ENCODE results near the gene PVALEF.
"Not testable (repeated sequence)": the region's sequence is repeated elsewhere in the genome, so short reads cannot be mapped to it uniquely, and the experiment has no call there.

PVALEF gene

DNA sequence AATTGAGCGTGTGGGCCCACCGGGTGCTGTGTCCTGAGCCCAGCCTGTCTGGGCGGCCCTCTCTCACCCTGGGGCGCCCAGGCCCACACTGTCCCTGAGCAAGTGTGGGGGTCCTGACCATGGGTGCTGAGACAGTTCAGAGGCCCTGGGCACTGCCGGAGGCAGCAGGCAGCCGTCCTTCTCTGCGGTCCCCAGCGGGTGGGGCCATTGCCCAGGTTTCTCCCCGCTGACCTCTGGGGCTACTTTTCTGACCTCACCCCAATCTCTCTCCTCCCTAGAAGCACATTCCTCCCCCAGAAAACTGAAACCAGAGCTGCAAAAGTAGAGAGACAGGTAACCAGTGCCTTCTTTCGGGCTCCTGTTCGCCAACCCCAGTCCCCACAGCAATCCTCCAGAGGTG lies 36.0 kb upstream of the PVALEF start:
- DNase-seq, result no peak

DNA sequence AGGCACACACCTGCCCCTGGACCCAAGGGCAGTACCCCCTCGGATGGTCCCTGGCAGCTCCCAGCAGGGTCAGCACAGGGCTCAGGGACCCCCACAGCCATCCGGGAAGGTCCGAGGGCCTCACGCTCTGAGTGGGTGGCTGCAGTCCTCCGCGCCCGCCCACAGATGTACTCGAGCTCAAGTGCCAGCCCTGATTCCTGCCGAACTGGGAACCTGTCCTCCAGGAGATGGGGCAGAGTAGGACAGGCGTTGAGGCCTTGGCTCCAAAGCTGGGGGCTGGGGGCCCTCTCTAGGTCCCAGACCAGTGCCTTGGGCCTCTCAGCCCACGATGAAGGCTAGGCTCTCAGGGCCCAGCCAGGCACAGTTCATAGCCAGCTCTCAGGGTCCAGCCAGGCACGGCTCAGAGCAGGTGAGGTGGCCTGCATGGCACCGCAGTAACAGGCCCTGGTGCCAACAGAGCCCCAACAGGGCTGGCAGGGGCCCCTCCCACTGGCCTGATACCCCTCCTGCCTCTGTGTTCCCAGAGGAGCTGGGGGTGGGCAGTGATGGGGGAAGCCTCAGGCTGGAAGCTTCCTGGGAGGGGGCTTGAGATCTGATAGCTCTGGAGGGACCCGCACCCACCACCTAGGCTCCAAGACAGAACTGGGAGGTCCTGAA lies 35.5 kb upstream of the PVALEF start:
- DNase-seq, result no peak

DNA sequence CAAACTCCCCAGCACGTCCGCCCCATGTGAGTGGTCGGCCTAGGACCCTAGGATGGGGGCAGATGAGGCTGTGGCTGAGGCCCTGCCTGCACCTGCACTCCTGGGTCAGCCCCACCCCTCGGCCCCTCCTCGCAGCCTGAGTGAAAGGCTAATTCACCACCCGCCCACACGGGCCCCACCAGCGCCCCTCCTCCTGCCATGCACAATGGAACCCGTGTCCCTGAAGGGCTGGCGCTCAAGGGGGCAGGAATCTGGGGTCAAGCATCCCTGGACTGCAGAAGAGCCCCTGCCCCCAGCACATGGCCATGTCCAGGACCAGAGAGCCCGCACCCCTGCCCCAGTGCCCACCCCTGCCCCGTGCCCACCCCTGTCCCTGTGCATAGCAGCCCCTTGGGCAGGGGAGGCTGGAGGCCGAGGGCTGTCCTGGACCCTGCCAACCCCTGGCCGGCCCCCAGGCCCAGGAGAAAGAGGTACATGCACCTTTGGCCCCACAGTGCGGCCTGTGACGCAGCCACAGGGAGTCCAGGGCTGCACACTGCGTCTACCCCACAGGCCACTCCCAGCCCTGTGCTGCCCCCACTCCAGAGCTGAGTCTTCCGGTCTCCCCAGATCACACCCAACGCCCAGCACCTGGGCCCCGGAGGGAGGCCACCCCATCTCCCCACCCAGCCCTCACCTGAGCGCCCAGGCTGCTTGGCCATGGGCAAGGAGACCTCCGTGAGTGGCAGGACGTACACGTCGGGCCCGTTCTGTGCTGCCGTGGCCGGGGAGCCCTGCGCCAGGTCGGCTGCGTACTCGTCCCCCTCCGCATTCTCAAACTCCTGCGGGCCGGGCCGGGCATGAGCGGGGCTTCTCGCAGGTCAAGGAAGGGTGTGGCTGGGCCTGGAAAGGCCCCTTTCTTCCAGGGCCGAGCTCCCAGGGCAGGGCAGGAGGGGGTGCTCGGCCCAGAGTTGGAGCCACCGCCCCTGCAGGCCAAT lies 34.6 kb upstream of the PVALEF start:
- DNase-seq, result no peak

DNA sequence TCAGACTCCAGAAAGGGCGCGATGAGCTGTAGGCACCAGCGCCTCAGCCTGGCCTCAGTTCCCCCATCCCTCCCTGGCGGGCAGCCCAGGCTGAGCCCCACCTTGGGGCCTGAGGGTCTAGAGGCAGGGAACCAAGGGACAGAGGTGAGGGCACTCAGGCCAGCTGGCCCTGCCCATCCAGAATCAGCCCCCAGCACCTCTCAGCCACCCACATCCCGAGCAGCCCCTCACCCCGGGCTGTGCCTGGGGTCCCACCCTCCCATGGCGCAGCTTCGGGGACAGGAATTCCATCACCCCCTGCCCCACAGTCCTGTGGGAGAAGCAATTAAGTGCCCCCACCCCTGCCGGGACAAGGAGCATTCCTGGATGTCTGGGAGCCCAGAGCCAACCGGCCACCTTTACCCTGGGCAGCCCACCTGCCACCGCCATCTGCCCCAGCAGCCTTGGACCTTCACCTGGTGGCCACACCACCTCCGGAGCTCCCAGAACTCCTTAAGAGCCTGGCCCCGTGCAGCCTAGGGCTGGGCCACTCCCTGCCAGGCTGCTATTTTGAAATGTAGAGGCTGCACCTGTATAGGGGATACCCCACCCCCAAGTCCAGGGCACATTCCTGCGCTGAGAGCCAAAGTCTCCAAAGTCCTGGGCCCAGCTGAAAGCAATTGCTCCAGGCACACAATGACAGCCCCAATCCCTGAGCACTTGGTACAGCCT lies 33.7 kb upstream of the PVALEF start:
- no peak for DNase-seq

DNA sequence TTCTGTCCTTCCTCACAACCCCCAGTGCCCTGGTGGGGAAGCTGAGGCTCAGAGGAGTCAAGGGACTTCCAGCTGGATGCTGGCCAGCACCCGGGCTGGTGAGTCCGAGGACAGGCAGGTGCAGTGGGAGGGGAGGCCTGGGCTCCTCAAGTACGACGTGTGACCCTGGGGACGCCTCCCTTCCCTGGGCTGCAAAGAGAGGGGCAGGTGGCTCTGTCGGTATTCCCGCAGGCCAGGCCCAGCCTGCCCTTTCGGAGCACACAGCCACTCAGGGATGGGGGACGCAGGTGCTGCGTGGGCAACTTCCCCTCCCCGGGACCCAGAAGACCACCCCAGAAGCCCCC lies 33.1 kb upstream of the PVALEF start:
- no peak for DNase-seq

DNA sequence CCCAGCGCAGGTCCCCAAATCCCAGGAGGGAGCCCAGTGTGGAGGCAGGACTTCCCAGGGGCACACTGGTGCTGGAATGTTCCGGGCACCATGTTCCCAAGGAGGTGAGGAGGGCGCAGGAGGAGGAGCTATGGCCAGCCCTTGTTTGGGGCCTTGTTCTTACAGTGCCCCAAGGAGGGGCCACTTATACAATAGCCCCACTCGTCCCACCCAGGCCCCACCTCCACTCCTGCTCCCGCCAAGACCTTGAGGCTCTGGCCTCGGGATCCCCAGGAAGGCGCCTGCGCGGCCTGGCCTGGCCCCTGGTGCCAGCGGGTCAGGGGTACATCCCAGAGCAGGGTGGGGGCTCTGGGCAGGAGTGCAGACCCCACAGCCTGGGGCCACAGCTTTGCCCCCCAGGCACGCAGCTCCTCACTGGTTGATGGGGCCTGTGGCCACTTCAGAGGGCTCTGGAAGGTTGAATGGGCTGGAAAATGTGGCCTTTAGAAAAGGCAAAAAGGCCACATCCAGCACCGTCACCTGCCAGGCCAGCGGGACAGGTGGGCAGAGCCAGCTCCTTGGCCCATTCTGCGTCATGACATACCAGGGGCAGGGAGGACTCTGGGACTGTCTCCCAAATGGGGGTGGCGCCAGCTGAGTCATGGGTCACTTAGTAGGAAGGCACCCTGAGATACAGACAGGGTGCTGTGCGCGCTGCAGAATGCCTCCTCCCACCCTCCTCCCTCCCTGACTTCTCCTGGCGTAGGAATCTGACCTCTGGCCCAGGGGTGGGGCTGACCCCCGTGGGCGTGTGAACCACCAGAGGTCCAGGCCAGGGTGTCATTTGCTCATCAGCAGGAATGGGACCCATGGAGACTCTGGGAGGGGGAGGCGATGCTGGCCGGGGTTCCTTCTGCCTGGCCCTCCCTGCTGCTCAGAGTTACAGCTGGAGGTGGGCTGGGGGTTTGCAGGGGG lies 32.3 kb upstream of the PVALEF start:
- no peak for DNase-seq

DNA sequence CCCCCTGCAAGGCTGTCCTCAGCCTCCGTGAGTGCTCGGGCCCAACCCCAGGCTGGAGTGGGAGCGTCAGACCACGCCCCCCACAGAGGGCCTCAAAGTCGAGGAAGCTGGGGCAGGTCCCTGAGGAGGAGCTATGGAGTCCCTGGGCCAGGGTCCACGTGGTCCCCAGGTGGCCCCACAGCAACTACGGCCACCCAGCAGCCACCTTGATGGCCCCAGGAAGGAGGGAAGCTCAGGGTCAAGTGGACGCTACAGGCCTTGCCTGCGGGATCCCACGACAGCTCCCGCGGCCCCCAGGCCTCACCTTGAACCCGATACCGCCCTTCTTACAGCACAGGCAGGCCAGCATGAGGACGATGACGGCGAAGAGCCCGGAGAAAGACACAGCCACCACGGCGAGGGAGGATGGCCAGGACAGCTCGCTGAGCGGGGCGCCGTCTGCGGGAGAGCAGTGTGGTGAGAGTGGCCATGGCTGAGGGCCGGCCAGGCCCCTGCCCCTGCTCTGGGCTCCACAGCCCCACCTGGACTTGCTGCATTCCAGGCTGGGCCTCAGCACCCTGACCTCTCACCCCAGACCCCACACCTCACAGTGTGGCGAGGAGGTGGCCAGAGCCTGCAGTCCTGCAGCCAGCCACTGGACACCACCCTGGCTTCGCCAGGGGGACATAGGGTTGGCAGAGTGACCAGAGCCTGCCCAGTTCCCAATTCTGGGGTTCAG lies 31.1 kb upstream of the PVALEF start:
- DNase-seq, result no peak

DNA sequence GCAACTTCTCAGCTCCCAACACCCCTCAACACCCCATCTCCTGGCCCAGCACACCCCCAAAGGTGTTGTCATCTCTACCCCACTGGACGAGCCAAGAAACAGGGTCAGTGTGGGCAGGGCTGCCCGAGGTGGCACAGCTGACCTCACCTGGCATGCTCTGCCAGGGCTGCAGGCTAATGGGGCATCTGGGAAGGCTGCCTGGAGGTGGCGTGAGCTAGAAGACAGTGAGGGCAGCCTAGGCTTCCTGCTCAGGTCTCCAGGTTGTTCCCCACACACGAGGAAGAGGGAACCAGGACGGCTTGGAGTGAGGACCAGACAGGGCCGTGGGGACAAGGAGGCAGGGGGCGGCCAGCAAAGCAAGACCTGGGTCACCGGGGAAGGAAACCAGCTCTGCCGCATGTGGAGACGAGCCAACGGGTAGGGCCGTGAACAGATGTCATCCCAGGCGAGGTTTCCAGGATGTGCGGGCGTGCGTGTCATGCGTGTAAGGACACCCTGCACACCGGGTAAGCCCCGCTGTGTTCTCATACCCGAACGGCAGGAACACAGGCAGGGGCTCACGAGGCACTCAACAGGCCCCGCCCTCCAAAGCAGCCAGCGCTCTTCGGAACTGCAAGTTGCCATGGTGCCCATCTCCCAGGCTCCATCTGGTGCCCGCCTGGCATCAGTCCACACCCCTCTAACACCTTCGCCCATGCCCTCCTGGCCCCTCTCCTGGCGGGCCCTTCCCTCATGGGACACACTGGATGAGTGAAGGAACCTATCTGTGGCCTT lies 29.6 kb upstream of the PVALEF start:
- no peak for DNase-seq

DNA sequence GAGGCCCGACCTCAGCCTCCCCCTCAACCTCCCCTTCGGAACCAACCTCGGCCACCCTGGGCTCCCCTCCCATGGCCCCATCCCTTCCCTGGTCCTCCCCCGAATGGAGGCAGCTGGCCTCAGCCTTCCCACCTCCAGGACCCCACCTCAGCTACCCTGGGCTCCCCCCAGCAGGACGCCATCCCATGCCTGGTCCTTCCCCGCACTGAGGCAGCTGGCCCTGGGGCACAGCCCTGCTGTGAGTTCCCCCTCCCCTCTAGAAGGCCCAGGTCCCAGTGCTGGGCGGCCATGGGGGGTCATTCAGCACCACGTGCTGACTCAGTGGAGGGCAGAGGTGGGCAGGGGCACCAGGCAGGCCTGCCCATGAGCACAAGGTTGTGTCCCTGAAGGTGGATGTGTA lies 28.9 kb upstream of the PVALEF start:
- no peak for DNase-seq

DNA sequence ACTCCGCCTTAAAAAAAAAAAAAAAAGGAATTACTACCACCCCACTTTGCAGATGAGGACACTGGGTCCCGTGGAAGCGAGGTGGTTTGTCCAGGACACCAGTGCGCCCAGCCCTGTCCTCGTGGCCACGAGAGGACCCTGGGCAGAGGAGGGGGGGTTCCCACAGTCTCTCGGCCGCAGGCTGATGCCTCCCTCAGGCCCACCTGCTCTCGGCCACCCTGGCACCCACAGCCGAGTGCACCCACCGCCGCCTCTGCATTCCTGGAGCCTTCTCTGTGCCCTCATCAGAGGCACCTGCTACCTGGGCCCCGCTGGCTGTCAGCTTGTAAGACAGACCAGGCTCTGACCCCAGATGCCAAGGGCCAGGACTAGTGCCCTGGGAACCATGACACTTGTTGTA lies 28.1 kb upstream of the PVALEF start:
- no peak for DNase-seq

DNA sequence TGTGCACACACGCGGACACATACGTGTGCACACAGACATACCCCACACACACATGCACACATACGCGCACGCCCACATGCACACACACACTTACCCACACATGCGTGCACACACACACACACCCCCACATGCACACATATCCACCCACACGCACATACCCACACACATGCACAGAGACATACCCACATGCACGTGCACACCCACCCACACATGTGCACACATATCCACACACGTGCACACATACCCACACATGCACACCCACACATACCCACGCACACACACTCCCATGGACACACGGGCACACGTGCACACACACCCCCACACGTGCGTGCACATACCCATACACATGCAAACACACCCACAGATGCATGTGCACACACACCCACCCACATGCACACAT lies 27.2 kb upstream of the PVALEF start:
- DNase-seq, result no peak

DNA sequence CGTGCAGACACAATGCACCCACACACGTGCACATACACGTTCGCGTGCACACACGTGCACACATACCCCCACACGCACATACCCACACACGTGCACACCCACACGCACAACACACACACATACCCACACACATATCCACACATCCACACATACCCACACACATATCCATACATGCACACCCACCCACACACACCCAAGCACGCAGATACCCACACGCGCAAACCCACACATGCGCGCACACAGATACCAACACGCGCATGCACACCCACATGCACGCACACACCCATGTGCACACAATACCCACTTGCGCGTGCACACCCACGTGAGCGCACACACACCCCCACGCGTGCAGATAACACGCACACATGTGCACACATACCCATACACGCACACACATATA lies 26.8 kb upstream of the PVALEF start:
- DNase-seq, result no peak

DNA sequence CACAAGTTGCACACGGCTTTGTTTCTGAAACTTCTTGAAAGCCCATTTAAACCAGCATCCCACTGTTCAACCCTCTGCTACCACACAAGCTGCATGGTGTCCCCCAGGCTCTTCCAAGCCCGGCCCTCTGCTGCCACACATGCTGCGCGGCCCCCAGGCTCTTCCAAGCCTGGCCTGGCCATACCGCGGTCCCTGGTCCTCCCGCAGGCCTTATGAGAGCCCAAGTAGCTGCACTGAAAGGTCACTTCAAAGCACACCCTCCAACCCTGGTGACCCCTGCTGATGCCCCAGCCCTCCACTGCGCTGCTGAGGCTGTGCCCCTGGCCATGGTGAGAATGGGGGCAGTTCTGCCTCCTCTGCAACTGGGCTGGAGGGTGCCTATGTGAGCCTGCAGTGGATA lies 25.9 kb upstream of the PVALEF start:
- DNase-seq, result no peak

DNA sequence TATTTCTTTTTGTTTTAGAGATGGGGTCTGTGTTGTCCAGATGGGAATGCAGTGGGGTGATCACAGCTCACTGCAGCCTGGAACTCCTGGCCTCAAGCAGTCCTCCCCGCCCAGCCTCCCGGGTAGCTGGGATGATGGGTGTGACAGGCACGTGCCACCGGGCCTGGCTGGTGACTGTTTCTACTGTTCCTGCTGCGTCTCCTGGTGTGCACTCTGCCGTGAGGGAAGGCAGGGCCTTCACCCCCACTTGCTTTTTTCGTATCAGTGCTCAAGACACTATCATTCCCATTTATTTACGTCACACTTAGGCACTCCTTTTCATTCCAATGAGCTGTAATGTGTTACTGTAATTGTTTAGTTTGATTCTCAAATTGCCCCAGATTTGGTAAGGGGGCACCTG lies 25.3 kb upstream of the PVALEF start:
- DNase-seq, result no peak

DNA sequence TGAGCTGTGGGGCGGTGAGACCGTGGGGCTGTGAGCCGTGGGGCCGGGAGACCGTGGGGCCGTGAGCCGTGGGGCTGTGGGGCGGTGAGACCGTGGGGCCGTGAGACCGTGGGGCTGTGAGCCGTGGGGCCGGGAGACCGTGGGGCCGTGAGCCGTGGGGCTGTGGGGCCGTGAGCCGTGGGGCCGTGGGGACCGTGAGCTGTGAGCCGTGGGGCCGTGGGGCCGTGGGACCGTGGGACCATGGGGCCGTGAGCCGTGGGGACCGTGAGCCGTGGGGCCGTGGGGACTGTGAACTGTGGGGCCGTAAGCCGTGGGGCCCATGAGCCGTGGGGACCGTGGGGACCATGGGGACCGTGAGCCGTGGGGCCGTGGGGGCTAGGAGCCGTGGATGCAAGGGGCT lies 24.6 kb upstream of the PVALEF start:
- DNase-seq, result no peak

DNA sequence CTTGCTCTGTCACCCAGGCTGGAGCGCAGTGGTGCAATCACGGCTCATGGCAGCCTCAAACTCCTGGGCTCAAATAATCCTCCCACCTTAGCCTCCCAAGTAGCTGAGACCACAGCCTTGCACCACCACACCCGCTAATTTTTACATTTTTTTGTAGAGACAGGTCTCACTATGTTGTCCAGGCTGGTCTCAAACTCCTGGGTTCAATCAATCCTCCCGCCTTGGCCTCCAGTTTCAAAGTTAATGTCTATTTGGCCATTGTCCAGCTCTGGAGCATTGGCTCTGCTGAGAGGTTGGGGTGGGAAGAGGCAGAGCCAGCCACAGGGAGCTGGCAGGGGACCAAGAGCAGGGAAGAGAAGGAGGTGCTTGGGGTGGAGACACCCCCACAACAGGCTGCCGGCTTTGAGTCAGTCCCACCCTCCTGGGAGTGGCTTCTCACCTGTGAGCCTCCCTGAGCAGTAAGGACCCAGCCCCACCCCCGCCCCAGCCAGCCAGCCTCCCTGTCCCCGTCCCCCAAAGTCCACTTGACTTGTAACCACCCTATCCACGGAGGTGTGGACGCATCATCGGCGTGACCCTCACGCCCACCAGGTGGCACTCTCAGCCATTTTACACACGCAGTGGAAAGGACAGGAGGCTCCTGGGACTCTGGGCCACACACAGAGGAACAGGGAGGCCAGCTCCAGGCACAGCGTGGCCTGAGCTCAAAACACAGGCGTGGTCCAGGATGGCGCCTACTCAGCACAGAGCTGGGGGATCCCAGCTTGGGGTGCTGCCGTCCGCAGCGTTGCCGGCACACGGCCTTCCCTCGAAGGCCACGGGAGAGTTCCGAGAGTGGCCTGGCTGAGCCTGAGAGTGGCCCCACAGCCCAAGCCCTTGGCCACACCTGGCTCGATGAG lies 22.8 kb upstream of the PVALEF start:
- peak; percentile 72 for DNase-seq

DNA sequence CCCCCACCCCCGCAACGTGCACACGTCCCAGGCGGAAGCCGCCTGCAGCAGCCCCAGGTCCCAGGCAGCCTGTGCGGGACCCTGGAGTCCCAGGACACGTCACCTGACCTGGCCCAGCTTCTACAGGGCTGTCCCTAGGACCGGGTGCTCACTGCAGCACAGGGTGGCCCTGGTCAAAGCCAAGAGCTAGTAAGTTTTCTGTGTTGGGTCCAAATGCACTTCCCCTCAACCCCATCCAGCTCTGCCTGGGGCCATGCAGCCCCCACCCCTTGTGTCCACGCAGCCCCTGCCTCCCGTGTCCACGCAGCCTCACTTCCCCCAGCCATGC lies 22.1 kb upstream of the PVALEF start:
- DNase-seq, result no peak

DNA sequence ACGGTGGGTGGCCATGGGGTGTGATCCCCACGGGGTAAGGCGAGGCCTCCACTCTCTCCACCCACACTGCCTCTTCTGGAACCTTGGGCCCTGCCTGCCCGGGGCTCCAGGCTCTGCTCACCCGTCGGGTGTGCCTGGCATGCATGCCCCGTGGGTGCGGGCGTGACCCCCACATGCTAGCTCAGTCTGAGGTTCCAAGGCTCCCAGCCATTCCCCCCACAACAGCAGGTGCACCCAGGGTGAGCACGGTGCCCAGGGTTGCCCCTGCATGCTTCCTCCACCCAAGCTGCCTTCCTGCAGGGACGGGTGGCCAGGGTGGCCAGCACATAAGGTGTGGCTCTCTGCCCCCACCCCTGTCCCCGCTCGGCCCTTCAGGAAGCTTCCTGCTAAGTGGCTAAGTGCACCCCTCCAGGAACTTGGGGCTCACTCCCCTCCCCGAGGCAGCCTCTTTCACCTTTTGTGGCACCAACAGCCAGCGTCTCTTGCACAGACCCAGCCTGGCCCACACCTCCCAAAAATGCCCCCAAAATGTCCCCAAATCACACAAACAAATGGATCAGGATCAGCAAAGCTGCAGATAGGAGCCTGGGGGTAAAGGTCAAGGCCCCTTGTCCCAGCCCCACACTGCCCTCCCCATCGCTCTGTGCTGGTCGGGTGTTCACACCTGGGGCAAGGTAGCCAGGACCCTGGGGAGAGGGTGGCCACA lies 21.4 kb upstream of the PVALEF start:
- no peak for DNase-seq

DNA sequence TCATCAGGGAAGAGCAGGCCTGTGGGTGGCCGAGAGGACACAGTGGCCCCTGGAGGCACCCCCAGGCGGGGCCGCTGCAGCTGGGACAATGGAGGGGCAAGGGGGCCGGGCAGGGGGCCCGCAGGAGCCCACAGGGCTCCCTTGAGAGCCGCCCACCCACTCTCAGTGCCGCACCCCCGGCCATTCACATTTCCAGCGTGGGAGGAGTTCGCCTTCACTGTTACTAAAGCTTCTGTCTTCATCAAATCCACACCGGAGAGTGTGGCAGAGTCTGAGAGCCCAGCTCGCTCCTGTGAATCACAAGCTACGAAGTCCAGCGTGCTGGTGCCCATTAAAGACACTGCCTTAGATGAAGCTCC lies 20.9 kb upstream of the PVALEF start:
- DNase-seq, result no peak

DNA sequence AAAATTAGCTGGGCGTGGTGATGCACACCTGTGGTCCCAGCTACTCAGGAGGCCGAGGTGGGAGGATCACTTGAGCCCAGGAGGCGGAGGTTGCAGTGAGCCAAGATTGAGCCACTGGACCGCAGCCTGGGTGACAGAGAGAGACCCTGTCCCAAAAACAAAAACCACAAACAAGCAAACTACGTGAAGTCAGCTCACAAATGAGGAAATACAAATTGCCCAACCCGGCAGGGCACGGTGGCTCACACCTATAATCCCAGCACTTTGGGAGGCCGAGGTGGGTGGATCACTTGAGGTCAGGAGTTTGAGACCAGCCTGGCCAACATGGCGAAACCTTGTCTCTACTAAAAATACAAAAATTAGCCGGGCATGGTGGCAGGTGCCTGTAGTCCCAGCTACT lies 19.1 kb upstream of the PVALEF start:
- not testable (repeated sequence) for DNase-seq

All from CD4-positive, alpha-beta T cell treated with Interleukin-17A for 4 hours (primary cell).